H9 (cell line): Measurements from ENCODE around the gene FBLN7. TPM values are rescaled to one million over a fixed set of nuclear protein-coding genes. Genes with fewer than 3 reads are reported as not detected.

Experiments
- DNase-seq: peaks from one replicate; pipeline ENCODE4 v3.0.0-alpha.2; 2017
- H2AFZ ChIP-seq: one replicate; pipeline ENCODE4 v1.6.1; 2013; ENCODE audit warnings: mild to moderate bottlenecking, low read length, control low read depth, moderate library complexity
- H2AK5ac ChIP-seq: 2 replicates; pipeline ENCODE4 v1.6.1; 2013; ENCODE audit warnings: low read length, control low read depth, mixed read lengths; ENCODE audit not compliant: insufficient read length
- H2BK120ac ChIP-seq: one replicate; pipeline ENCODE4 v1.6.1; 2013; ENCODE audit warnings: low read depth, mild to moderate bottlenecking, low read length, control low read depth, inconsistent platforms; ENCODE audit not compliant: poor library complexity, severe bottlenecking
- H2BK12ac ChIP-seq: 2 replicates; pipeline ENCODE4 v1.6.1; 2013; ENCODE audit warnings: low read length, control low read depth, mixed read lengths, low read depth; ENCODE audit not compliant: insufficient read length
- H2BK15ac ChIP-seq: 2 replicates; pipeline ENCODE4 v1.6.1; 2013; ENCODE audit warnings: low read depth, low read length, control low read depth
- H2BK20ac ChIP-seq: one replicate; pipeline ENCODE4 v1.6.1; 2013; ENCODE audit warnings: low read depth, mild to moderate bottlenecking, low read length, control low read depth, inconsistent platforms; ENCODE audit not compliant: poor library complexity, severe bottlenecking
- H2BK5ac ChIP-seq: 2 replicates; pipeline ENCODE4 v1.6.1; 2013; ENCODE audit warnings: low read length, control low read depth, mixed read lengths; ENCODE audit not compliant: insufficient read length
- H3K14ac ChIP-seq: 2 replicates; pipeline ENCODE4 v1.6.1; 2013; ENCODE audit warnings: low read length, control low read depth; ENCODE audit not compliant: insufficient read depth
- H3K18ac ChIP-seq: 2 replicates; pipeline ENCODE4 v1.6.1; 2013; ENCODE audit warnings: low read depth, mild to moderate bottlenecking, mixed read lengths, low read length, control low read depth; ENCODE audit not compliant: insufficient read length
- H3K23ac ChIP-seq: 2 replicates; pipeline ENCODE4 v1.6.1; 2013; ENCODE audit warnings: low read length, control low read depth, mixed read lengths, low read depth; ENCODE audit not compliant: insufficient read length
- H3K23me2 ChIP-seq: 2 replicates; pipeline ENCODE4 v1.6.1; 2013; ENCODE audit warnings: low read depth, mild to moderate bottlenecking, mixed read lengths, low read length, control low read depth; ENCODE audit not compliant: insufficient read length, poor library complexity, severe bottlenecking
- H3K27ac ChIP-seq: 2 replicates; pipeline ENCODE4 v1.5.1; 2013; ENCODE audit warnings: low read length, control low read depth, mixed read lengths, low read depth; ENCODE audit not compliant: insufficient read length
- H3K27me3 ChIP-seq: 2 replicates; pipeline ENCODE4 v1.6.1; 2013; ENCODE audit warnings: low read length, control low read depth, inconsistent platforms; ENCODE audit not compliant: insufficient read depth
- H3K4ac ChIP-seq: 2 replicates; pipeline ENCODE4 v1.6.1; 2013; ENCODE audit warnings: low read depth, mild to moderate bottlenecking, control low read depth, inconsistent platforms, low read length, moderate library complexity
- H3K4me1 ChIP-seq: 2 replicates; pipeline ENCODE4 v1.6.1; 2013; ENCODE audit warnings: low read length, control low read depth, inconsistent platforms; ENCODE audit not compliant: insufficient read depth
- H3K4me2 ChIP-seq: 2 replicates; pipeline ENCODE4 v1.6.1; 2013; ENCODE audit warnings: low read length, control low read depth, mixed read lengths; ENCODE audit not compliant: insufficient read length, insufficient read depth
- H3K56ac ChIP-seq: 2 replicates; pipeline ENCODE4 v1.6.1; 2013; ENCODE audit warnings: low read depth, mild to moderate bottlenecking, mixed read lengths, low read length, control low read depth; ENCODE audit not compliant: insufficient read length
- H3K79me1 ChIP-seq: 2 replicates; pipeline ENCODE4 v1.6.1; 2013; ENCODE audit warnings: low read depth, mild to moderate bottlenecking, moderate library complexity, low read length, control low read depth, inconsistent platforms; ENCODE audit not compliant: insufficient read depth, poor library complexity, severe bottlenecking
- H3K79me2 ChIP-seq: 2 replicates; pipeline ENCODE4 v1.6.1; 2013; ENCODE audit warnings: low read length, control low read depth, inconsistent platforms; ENCODE audit not compliant: insufficient read depth
- H3K9ac ChIP-seq: 2 replicates; pipeline ENCODE4 v1.6.1; 2013; ENCODE audit warnings: low read length, control low read depth, mixed read lengths; ENCODE audit not compliant: insufficient read length; ENCODE audit errors: extremely low read depth
- H3K9me3 ChIP-seq: one replicate; pipeline ENCODE4 v1.6.1; 2013; ENCODE audit warnings: low read depth, low read length, inconsistent platforms; ENCODE audit not compliant: control insufficient read depth
- H3T11ph ChIP-seq: one replicate; pipeline ENCODE4 v1.6.1; 2013; ENCODE audit warnings: mild to moderate bottlenecking, low read length, control low read depth, inconsistent platforms
- H4K20me1 ChIP-seq: one replicate; pipeline ENCODE4 v1.6.1; 2013; ENCODE audit not compliant: control insufficient read depth, insufficient read length, insufficient read depth
- H4K5ac ChIP-seq: 2 replicates; pipeline ENCODE4 v1.6.1; 2013; ENCODE audit warnings: low read depth, mild to moderate bottlenecking, mixed read lengths, low read length, control low read depth; ENCODE audit not compliant: insufficient read length
- H4K8ac ChIP-seq: replicated peaks from 2 replicates; pipeline ENCODE4 v1.6.1; 2013; ENCODE audit warnings: low read length, control low read depth, mixed read lengths, low read depth; ENCODE audit not compliant: insufficient read length
- H4K91ac ChIP-seq: 2 replicates; pipeline ENCODE4 v1.6.1; 2013; ENCODE audit warnings: low read depth, mild to moderate bottlenecking, moderate library complexity, mixed read lengths, low read length, control low read depth; ENCODE audit not compliant: insufficient read length
- H3K27ac Mint-ChIP-seq, 3 experiments: 2 replicates in 2 of 3; 3 replicates in 1 of 3; pipeline ENCODE4 v1.8.0; 2020 to 2021; ENCODE audit warnings: mixed read lengths in 3 of 3, mild to moderate bottlenecking in 1 of 3, moderate library complexity in 1 of 3
- H3K27me3 Mint-ChIP-seq: 2 replicates; pipeline ENCODE4 v1.8.0; 2021; ENCODE audit warnings: low read depth, mild to moderate bottlenecking, moderate library complexity, mixed read lengths
- H3K36me3 Mint-ChIP-seq, 3 experiments: 2 replicates in 2 of 3; 3 replicates in 1 of 3; pipeline ENCODE4 v1.8.0; 2020 to 2021; ENCODE audit warnings: low read depth in 3 of 3, mixed read lengths in 3 of 3; ENCODE audit not compliant: insufficient read depth in 1 of 3
- H3K4me1 Mint-ChIP-seq, 2 experiments: 2 replicates each; pipeline ENCODE4 v1.8.0; 2020; ENCODE audit warnings: mixed read lengths in 2 of 2
- H3K4me3 Mint-ChIP-seq, 2 experiments: 2 replicates in 1 of 2; 3 replicates in 1 of 2; pipeline ENCODE4 v1.8.0; 2020 to 2021; ENCODE audit warnings: mild to moderate bottlenecking in 2 of 2, mixed read lengths in 2 of 2, moderate library complexity in 1 of 2
- H3K9me3 Mint-ChIP-seq, 2 experiments: 2 replicates in 1 of 2; 3 replicates in 1 of 2; pipeline ENCODE4 v1.8.0; 2020; ENCODE audit warnings: mild to moderate bottlenecking in 2 of 2, mixed read lengths in 2 of 2, moderate library complexity in 1 of 2
- WGBS: extraction: QIAGEN DNeasy Blood & Tissue Kit; methylation state at CpG from one replicate; pipeline ENCODE4 v1.1.7; 2013; ENCODE audit warnings: missing lambda C conversion rate, low lambda C conversion rate, mixed read lengths; ENCODE audit not compliant: insufficient read length; ENCODE audit errors: extremely low coverage; 5-methylcytosine and 5-hydroxymethylcytosine counted together
- total RNA-seq: library from RNA; stranded (reverse); gene quantifications from 2 replicates; pipeline ENCODE4 v1.2.1, GENCODE V29; 2021
- TF ChIP-seq, protein P1 (sequence below): fragments of 200-600 bp; sonication (generic); conservative IDR thresholded peaks from 3 replicates; pipeline ENCODE4 v1.8.0; 2021; ENCODE audit warnings: antibody characterized with exemption, mild to moderate bottlenecking

The FBLN7 gene
- total RNA-seq, 1 experiment from 2014 or later: 1.3 TPM

DNA sequence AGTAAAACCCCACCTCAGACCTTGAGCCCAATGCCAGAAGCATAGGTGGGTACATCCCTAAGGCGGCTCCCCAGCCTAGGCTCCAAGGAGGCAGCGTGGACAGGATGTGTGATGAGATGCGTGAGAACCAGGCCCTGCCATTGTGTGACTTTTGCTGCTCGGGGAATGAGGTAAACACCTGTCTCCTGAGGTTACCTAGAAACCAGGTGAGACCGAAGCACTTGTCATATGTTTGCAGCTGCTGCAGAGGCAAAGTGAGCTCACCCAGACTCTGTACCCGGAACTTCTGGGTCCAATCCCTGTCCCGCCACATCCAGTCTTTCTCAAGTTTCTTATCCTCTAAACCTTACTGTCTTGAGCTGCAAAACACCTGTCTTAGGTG lies 3.4 kb downstream of the FBLN7 start:
- Mint-ChIP-seq H3K9me3 (no peaks in the 10 kb centered on the region; a peak in 1 of 5 replicates), H3K27me3 (peaks cover 58% of the 10 kb centered on the region), H3K36me3 (peaks cover 0 to 5% (median 0%) of the 10 kb centered on the region in 3 experiments; a peak in 2 of 7 replicates)

More for the DNA sequence above, 3.4 kb downstream of the FBLN7 start:
- H3K14ac ChIP-seq: no peak overlapping the region
- Mint-ChIP-seq H3K4me1 (peaks cover 6 to 18% of the 10 kb centered on the region in 2 experiments), H3K27ac (no peak overlapping the region), H3K4me3 (no peak overlapping the region)
- no peak overlapping the region for H4K91ac ChIP-seq
- H3K4me1 ChIP-seq: no peaks in the 10 kb centered on the region
- H3K23me2 ChIP-seq: peaks cover 8% of the 10 kb centered on the region
- H3K4ac ChIP-seq: no peak overlapping the region
- no peak overlapping the region for H4K5ac ChIP-seq
- no peak overlapping the region for H2BK5ac ChIP-seq
- H4K8ac ChIP-seq: no peak overlapping the region
- DNase-seq: no peak
- H3K27ac ChIP-seq: no peak overlapping the region
- no peak overlapping the region for H3T11ph ChIP-seq
- no peaks in the 10 kb centered on the region for H3K79me2 ChIP-seq
- no peak overlapping the region for H2BK20ac ChIP-seq
- H3K4me2 ChIP-seq: no peak overlapping the region
- WGBS: no CpG with 5 or more reads among the region's 7 CpGs
- no peak overlapping the region for H3K23ac ChIP-seq
- H3K27me3 ChIP-seq: peaks cover 25% of the 10 kb centered on the region
- no peak overlapping the region for H3K9ac ChIP-seq
- H2BK12ac ChIP-seq: no peak overlapping the region
- no peak overlapping the region for H3K18ac ChIP-seq
- TF ChIP-seq, protein P1, sequence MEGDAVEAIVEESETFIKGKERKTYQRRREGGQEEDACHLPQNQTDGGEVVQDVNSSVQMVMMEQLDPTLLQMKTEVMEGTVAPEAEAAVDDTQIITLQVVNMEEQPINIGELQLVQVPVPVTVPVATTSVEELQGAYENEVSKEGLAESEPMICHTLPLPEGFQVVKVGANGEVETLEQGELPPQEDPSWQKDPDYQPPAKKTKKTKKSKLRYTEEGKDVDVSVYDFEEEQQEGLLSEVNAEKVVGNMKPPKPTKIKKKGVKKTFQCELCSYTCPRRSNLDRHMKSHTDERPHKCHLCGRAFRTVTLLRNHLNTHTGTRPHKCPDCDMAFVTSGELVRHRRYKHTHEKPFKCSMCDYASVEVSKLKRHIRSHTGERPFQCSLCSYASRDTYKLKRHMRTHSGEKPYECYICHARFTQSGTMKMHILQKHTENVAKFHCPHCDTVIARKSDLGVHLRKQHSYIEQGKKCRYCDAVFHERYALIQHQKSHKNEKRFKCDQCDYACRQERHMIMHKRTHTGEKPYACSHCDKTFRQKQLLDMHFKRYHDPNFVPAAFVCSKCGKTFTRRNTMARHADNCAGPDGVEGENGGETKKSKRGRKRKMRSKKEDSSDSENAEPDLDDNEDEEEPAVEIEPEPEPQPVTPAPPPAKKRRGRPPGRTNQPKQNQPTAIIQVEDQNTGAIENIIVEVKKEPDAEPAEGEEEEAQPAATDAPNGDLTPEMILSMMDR: no peak
- no peak overlapping the region for H2AFZ ChIP-seq
- H2BK120ac ChIP-seq: no peak overlapping the region
- H3K79me1 ChIP-seq: no peaks in the 10 kb centered on the region
- H4K20me1 ChIP-seq: no peaks in the 10 kb centered on the region
- H3K9me3 ChIP-seq: no peaks in the 10 kb centered on the region
- no peak overlapping the region for H3K56ac ChIP-seq
- H2BK15ac ChIP-seq: no peak overlapping the region
- H2AK5ac ChIP-seq: no peak overlapping the region
